Stimulated activated CD8-positive, alpha-beta memory T cell treated with anti-CD3 and anti-CD28 coated beads, Interleukin-7, amount 100 ng/mL, for 1 hour (primary cell): ENCODE results near the gene SPARCL1.
"Not testable (repeated sequence)": the region's sequence is repeated elsewhere in the genome, so short reads cannot be mapped to it uniquely, and the experiment has no call there.

Source experiments
- DNase-seq, 2 donors: peaks; one replicate each; pipeline ENCODE4 v3.0.0-alpha.2; 2020; ENCODE audit warnings: low read depth in 2 of 2

Gene SPARCL1

DNA sequence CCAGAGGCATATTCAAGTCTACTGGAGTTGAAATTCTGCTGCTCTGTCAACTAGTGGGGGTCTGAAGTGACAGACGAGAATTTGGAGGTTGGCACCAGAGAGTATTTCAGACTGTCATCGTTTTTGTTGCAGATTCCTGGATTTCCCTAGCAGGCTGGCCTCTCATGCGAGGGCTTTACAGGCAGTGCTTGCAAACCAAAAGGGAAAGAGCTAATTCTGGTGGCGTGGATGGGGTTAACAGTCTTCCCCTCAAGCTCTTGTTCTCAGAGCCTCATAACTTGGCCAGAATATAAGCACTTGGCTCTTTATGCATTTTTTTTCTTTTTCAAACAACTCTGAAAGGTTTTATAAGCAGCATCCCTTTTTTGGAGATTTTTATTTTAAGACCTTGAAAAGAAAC is at the start of gene SPARCL1:
Gene SPARCL1 (minus strand): TSS at position 190 of the 400 bp plus-strand sequence. CDS start 29,802 bp downstream, outside the sequence.
- no peak for DNase-seq

- no peak for DNase-seq
These were observed 46.8 kb upstream of the SPARCL1 start for GRCh38 chr4:87575983-87576382.

DNA sequence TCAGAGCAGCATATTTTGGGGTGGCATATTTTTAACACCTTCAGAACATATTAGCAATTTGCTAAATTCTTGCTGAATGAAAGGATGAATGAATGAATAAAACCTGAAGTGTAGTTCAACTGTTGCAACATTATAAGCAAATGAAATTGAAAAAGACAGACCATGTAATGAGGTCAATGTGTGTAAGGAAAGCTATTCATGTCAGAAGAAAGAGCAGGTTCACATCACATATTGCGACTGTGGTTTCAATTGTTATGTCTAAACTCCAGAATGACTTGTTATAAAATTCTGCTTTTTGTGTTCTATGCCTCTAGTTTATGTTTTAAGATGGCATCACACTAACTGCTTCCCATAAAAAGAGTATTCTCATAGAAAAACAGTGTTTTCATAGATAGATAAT is 46.2 kb upstream of the SPARCL1 start:
- DNase-seq = no peak

- no peak for DNase-seq
These were observed 45.8 kb upstream of the SPARCL1 start for GRCh38 chr4:87574996-87575395.

DNA sequence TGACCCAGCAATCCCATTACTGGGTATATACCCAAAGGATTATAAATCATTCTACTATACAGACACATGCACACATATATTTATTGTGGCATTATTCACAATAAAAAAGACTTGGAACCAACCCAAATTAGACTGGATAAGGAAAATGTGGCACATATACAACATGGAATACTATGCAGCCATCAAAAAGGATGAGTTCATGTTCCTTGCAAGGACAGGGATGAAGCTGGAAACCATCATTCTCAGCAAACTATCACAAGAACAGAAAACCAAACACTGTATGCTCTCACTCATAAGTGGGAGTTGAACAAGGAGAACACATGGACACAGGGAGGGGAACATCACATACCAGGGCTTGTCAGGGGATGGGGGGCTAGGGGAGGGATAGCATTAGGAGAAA is 45.2 kb upstream of the SPARCL1 start:
- DNase-seq = not testable (repeated sequence)

GRCh38 chr4:87570290-87570805 is 41.2 kb upstream of the SPARCL1 start:
- DNase-seq = no peak

DNA sequence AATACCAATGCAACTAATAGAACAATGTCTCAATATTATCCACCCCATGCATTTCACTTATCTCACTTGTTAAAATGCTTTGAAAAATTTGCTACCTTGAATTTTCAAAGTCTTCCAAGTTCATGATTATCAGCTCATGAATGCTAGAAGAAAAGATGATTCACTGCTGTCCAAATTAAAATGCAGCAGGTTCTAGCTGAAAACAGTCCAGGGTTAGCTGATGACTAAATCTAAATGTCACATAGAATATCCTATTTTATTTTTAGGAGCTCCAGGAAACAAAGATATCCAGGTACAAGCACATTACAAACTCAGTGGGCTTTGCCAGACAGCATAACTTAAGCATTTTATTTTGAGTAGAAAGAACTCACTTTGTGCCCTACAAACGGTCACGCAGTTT is 38.0 kb upstream of the SPARCL1 start:
- DNase-seq = no peak

- DNase-seq = no peak
These were observed 37.1 kb upstream of the SPARCL1 start for GRCh38 chr4:87566276-87566675.

- no peak for DNase-seq
These were observed 36.6 kb upstream of the SPARCL1 start for GRCh38 chr4:87565746-87566145.

DNA sequence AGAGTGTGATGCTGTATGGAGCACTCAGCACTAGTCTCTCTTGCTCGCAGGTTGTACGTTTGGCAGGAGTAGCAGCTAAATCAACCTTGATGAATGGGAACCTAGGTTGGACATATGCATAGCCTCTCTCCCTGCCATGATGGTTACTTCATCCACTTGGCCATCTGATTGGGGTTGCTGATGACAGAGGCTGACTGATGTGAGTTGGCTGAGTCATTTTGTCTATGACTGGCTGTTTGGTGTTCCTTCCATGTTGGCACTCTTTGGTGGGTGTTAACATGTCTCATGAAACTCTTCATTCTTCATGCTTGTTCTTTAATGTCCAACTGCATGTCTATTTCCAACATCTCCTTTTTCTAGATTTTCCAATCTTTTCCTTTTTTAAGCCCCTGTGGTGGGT is 31.6 kb upstream of the SPARCL1 start:
- no peak for DNase-seq

DNA sequence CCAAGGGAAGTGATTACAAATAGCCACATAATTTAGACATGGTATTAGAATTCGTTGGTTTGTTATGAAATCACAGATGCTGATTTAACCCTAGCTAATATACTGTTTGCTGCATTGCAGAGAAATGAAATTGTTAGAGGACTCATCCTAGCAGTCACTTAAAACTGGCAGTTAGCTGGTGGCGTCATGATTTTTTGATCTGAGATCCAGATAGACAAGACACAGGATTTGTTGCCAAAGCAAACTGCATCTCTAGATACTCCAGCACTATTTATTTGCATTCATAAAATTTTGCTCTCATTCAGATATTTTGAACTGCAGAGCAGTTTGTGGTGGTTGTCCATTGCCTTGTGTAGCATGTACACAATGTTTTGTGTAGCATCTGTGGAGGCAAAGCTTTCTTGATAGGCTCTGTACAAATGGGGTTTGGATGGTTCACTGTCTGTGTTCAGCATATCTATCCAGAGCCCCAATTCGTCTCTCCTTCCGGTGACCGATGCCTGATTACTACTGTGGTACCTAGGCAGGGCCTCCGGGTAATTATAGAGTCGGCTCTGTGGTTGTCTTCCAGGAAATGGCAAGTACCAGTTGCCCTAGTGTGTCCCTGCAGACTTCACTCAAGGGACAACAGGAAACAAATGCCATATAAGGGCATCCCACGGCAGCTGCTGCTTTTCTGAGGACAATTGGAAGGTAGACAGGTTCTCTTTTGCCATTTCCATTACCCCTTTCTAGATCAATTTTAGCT is 30.1 kb upstream of the SPARCL1 start:
- peak in 1 of 2 donors; percentile 4 for DNase-seq

DNA sequence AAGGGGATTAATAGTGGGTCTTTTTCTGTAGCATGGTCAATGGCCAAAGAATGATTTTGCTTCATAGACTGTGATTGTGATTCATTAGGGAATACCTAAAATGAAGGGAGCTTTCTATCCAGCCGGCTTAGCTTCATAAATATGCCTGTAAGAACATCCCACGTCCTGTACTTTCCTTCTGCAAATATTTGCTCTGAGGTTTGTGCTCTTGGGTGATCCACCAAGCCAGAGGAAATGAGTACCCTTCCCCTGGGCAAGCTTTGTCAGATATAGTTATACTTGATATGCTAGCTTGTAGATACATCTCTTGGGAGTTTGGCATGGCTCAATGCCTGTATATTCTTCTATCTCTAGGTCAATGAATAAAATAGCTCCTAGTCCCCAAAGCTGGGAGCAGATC is 28.2 kb upstream of the SPARCL1 start:
- DNase-seq = no peak

- no peak for DNase-seq
These were observed 26.8 kb upstream of the SPARCL1 start for GRCh38 chr4:87555773-87556619.

GRCh38 chr4:87553182-87553581 is 24.0 kb upstream of the SPARCL1 start:
- no peak for DNase-seq

DNA sequence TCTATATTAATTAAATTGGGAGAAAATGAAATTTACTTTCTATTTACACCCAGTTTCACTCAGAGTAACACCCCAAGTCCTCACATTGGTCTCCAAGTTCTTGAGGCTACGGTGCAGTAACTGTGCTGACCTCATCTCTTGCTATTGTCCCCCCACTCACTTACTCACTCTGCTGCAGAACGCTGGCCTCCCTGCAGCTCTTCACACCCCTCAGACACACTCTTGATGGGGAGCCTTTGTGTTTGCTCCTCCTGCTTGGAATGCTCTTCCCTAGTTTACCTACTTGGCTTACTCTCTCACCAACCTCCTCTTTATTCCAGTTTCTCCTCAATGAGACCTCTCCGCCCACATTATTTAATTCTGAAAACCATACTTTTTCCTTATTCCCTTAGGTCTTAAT is 22.2 kb upstream of the SPARCL1 start:
- no peak for DNase-seq

- no peak for DNase-seq
These were observed 18.0 kb upstream of the SPARCL1 start for GRCh38 chr4:87547016-87547708.

GRCh38 chr4:87545052-87545451 is 15.9 kb upstream of the SPARCL1 start:
- no peak for DNase-seq

DNA sequence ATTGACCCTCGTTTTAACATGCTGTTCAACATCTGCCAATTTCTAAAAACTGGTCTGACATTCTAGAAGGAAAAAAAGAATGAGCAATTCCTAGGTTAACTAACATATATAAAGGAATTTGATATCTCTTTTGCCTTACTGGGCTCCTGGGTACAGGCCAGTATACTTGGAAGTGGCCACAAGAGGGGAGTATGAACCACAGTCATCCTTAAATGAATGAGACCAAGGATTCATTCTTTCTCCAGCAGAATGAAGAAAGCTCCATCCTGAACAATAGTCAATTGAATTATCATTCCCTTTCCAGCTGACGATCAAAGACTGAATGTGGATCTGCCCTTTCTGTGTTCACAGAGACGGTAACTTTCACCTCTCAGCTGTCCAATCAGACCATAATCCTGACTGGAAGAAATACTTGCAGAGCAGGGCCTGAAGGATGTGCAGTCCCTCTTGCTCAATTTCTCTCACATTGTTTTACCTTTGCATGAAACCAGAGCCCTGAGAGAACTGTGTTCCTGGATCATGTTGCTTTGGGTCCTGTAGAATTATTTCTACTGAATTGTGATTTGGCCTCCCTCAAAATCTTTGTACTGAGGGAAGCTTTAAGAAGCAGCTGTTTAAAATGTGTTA is 14.8 kb upstream of the SPARCL1 start:
- DNase-seq = no peak

DNA sequence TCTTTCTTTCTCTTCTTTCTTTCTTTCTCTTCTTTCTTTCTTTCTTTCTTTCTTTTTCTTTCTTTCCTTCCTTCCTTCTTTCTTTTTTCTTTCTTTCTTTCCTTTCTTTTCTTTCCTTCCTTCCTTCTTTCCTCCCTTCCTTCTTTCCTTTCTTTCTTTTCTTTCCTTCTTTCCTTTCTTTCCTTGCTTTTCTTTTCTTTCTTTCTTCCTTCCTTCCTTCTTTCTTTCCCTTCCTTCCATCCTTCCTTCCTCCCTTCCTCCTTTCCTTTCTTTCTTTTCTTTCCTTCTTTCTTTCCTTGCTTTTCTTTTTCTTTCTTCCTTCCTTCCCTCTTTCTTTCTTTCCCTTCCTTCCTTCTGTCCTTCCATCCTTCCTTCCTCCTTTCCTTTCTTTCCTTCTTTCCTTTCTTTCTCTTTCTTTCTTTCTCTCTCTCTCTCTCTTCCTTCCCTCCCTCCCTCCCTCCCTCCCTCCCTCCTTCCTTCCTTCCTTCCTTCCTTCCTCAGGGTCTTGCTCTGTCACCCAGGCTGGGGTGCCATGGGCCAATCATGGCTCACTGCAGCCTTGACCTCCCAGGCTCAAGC is 13.6 kb upstream of the SPARCL1 start:
- DNase-seq = no peak

- DNase-seq = no peak
These were observed 13.0 kb upstream of the SPARCL1 start for GRCh38 chr4:87541956-87542709.

GRCh38 chr4:87541521-87541920 is 12.3 kb upstream of the SPARCL1 start:
- DNase-seq = no peak
